ENCODE results near the gene UBE2O. TPM values are rescaled to one million over a fixed set of nuclear protein-coding genes. Genes with fewer than 3 reads are reported as not detected.

UBE2O gene
- total and polyA plus RNA-seq, 2 experiments from 2014 or later = 30.4 to 79.4 TPM

- Mint-ChIP-seq H3K27me3 (ENCODE audit: insufficient read depth, low read depth, poor library complexity) (peaks cover 2% of the 10 kb centered on the region), H3K4me1 (peaks cover 65% of the 10 kb centered on the region), H3K36me3 (ENCODE audit: low read depth) (peaks cover 7% of the 10 kb centered on the region; the same call in 2 of the 3 replicates), H3K9me3 (no peaks in the 10 kb centered on the region), H3K4me3 (no peak overlapping the region), H3K27ac (peak overlapping the region; percentile 21; the same call in 1 of the 2 replicates)
- ATAC-seq (peak; percentile 36), DNase-seq (ENCODE audit: low spot score) (no peak)
- Histone ChIP-seq H3K27me3 (ENCODE audit: insufficient read depth) (no peaks in the 10 kb centered on the region), H3K4me3 (no peak overlapping the region), H3F3A (replicated peaks; ENCODE audit: low read depth) (no peaks in the 10 kb centered on the region), H2AFZ (no peak overlapping the region), H3K9me2 (ENCODE audit: insufficient read depth) (no peaks in the 10 kb centered on the region), H3K4me2 (peak overlapping the region; percentile 51; the same call in 1 of the 2 replicates), H3K4me1 (ENCODE audit: insufficient read depth) (peaks cover 60% of the 10 kb centered on the region), H3K36me3 (ENCODE audit: insufficient read depth) (no peaks in the 10 kb centered on the region), H4K20me1 (replicated peaks; ENCODE audit: insufficient read depth) (peaks cover 64% of the 10 kb centered on the region), H3K79me2 (replicated peaks; ENCODE audit: insufficient read depth) (peaks cover 100% of the 10 kb centered on the region), H3K27ac (ENCODE audit: low read depth) (no peak overlapping the region)
- TF ChIP-seq STAT1 (IDR thresholded peaks at IDR 0.05; ENCODE audit: unreplicated experiment) = no peak
- no peak for TF ChIP-seq NANOG (IDR thresholded peaks at IDR 0.05; ENCODE audit: borderline replicate concordance)
- 0 out of 4 replicates have a peak, but pooled peaks of 1 of the 2 experiments have one; percentile 9 for TF ChIP-seq CTCF (conservative IDR thresholded peaks at IDR 0.05; ENCODE audit: low read depth in 2 of 2)
These were observed 20.9 kb downstream of the UBE2O start for GRCh38 chr17:76432004-76432403.

DNA sequence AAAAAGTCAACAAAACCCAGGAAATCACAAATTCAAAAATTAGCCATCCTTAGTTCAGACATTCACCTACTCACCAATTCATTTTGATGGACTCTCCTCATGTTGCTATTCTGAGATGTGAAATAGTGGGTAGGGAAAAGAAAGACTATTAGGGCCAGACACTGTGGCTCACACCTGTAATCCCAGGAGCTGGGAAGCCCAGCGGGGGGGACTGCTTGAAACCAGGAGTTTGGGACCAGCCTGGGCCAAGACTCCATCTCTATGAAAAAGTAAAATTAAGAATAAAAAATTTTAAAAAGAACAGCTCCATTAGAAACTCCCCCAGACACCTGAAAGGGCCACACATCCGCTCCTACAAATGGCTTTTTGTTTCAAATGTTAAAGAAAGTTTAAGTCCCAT lies 21.4 kb downstream of the UBE2O start:
- Histone ChIP-seq H3K9me2 (ENCODE audit: insufficient read depth) (no peaks in the 10 kb centered on the region), H4K20me1 (replicated peaks; ENCODE audit: insufficient read depth) (peaks cover 63% of the 10 kb centered on the region), H3K4me2 (peak overlapping the region; percentile 51), H3K4me3 (no peak overlapping the region), H3K4me1 (ENCODE audit: insufficient read depth) (peaks cover 61% of the 10 kb centered on the region), H3K27me3 (ENCODE audit: insufficient read depth) (no peaks in the 10 kb centered on the region), H3K36me3 (ENCODE audit: insufficient read depth) (no peaks in the 10 kb centered on the region), H2AFZ (no peak overlapping the region), H3F3A (replicated peaks; ENCODE audit: low read depth) (no peaks in the 10 kb centered on the region), H3K27ac (ENCODE audit: low read depth) (peak overlapping the region; percentile 53; the same call in 1 of the 2 replicates), H3K79me2 (replicated peaks; ENCODE audit: insufficient read depth) (peaks cover 100% of the 10 kb centered on the region)
- peaks cover 67% of the 10 kb centered on the region for H3K4me1 Mint-ChIP-seq
- H3K36me3 Mint-ChIP-seq (ENCODE audit: low read depth) = peaks cover 4% of the 10 kb centered on the region; the same call in 2 of the 3 replicates
- no peak overlapping the region for H3K4me3 Mint-ChIP-seq
- H3K9me3 Mint-ChIP-seq = no peaks in the 10 kb centered on the region; the same call in 2 of the 3 replicates
- no peak for TF ChIP-seq ZNF462 (CRISPR knock-in tag; IDR thresholded peaks at IDR 0.05)
- ATAC-seq (peak; percentile 52), DNase-seq (ENCODE audit: low spot score) (no peak)
- H3K27me3 Mint-ChIP-seq (ENCODE audit: insufficient read depth, low read depth, poor library complexity) = peaks cover 2% of the 10 kb centered on the region
- no peak overlapping the region for H3K27ac Mint-ChIP-seq

All from GM23338 (cell line).